ENCODE measurements around the gene PC.

Gene PC

DNA sequence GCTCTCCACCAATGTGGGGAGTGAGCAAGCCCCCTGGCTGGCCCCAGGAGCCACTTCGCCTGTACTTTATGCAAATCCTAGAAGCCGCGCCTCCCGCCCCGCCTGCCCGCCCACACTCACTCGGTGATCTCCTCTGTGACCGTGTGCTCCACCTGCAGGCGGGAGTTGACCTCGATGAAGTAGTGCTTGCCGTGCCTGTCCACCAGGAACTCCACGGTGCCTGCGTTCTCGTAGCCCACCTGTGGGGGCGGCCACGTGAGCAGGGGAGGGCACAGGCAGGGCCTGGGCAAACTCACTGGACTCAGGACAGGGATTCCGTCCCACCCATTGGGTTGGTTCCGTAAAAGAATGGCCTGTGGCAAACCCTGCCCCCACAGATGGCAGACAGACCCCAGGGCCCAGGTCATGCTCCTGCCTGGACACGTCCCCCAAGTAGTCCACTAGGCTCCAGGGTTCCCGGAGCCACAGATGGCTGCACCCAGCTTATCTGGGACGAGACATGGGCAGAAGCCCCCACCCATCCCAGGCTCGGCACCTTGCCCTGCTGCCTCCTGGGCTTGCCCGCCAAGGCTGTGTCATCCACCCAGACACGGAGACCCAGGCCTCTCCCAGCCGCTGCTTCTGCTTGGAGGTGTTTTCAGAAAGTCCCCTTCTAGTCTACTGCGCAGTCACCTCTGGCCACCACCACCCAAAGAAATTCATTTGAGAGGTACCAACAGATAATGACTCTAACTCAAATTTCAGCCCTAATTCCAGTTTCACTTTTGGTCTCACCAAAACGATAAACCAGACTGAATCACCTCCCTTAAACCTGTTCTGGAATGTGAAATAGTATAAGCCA is 89.2 kb downstream of the PC start:
- peak in 4 of 56 donors; percentile 20 to 41 (median 26) for DNase-seq

GRCh38 chr11:66868082-66868725 is 90.0 kb downstream of the PC start:
- no peak for DNase-seq

DNA sequence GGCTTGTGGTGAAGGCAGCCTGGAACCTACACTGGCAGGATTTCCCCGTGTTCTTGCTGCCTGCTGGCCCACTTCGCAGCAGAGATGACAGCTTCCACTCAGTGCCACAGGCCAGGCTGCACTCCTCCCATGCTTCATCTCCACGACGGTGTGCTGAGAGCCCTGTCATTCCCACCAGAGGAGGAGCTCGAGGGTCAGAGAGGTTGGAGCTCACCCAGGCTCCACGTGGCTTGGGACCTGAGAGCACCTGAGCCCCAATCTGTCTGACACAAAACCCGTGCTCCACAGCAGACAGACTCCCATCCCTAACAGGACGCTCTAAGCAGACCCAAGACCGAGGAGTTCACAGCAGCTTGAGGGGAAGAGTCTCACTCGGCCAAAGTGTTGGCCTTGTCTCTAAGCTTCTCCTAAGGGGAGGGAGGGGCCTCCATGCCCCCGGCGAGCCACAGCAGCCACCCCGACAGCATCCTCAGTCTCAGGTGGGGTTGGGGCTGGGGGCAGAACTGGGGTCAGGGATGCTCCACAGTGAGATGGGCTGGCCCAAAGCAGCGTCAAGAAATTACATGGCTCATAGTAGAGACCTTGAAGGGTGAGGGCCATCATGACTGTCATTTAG is 90.7 kb downstream of the PC start:
- DNase-seq, result no peak

DNA sequence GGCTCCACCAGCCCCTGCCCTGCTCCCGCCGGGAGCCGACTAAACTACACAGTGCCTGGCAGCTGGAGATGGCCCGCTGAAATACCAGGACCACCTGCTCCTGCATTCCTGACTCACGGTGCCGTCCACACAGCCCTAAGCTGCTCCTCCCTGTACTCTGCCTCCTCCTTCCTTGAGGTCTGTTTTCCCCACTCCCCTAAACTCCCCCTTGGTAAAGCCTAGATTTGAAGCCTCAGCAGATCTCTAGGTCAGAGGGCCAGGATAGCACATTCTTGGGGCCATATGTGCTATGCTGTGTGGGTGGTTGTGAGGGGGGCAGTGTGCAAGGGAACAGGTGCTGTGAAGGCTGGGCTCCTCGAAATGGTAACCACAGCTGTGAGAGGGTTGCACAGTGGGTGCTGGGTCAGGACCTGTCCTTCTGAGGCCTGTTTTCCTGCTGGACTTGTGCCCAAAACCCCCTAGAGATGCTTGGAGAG is 91.6 kb downstream of the PC start:
- DNase-seq, result no peak

- DNase-seq, result no peak
These were observed 92.2 kb downstream of the PC start for GRCh38 chr11:66866007-66866406.

- no peak for DNase-seq
These were observed 93.1 kb downstream of the PC start for GRCh38 chr11:66864924-66865697.

DNA sequence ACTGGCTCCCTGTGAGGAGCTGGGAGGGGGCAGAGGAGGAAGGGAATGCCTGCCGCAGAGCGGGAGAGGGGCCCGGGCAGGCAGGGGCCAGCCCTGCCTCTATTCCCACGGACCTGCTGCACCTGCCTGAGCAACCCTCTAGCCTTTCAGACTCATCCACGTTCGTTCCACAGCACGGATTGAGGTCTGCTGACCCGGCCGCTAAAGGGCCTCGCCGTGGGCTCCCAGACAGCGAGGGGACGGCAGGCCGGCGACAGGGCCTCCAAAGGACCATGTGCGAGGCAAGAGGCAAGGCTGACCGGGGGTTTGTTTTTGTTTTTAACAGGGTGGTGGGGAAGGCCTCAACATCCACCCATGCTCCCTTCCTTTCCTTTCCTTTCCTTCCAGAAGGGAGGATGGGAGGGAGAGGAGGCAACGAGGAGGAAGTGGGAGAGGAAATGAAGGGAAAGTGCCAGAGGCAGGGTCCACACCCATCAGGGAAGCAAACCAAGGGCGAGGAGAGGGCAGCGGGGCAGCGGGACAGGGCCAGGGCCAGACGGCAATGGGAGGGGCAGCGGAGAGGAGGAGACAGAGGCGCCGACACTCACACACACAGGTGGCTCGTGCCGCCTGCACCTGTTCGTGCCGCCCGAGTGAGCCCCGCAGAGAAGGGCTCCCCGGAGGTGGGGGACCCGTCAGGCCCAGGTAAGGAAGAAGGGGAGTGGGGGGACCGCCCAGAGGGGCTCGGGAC is 93.8 kb downstream of the PC start:
- no peak for DNase-seq

DNA sequence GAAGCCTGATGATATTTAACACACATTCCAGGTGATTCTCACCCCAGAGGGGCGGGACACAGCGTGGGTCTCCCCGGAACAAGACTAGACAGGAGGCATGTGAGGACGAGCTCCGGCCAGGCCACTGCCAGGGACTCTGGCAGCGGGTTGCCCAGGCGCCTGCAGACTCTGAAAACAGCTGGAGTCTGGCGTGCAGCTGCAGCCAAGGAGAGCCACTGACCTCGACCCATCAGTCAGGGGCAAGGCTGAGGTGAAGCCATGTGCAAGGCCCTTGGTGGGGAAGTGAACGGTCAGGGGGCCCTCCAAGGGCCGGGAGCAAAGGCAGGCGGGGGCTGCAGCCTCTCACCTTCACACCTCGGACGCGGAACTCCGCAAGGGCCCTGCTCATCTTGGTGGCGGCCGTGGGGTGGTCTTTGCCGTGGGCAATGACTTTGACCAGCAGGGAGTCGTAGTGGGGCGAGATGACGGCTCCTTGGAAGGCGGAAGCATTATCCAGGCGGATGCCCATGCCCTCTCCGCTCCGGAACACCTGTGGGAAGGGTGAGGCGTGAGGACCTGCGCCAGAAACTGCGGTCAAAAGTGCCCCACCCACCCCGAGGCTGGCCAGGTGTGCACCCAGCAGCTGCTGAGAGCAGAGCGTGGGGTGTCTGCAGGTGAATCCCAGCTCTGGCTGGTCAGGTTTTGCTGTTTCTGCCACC is 94.6 kb downstream of the PC start:
- no peak for DNase-seq

- DNase-seq, result no peak
These were observed 95.6 kb downstream of the PC start for GRCh38 chr11:66862559-66863037.

- DNase-seq, result no peak
These were observed 96.2 kb downstream of the PC start for GRCh38 chr11:66861774-66862558.

DNA sequence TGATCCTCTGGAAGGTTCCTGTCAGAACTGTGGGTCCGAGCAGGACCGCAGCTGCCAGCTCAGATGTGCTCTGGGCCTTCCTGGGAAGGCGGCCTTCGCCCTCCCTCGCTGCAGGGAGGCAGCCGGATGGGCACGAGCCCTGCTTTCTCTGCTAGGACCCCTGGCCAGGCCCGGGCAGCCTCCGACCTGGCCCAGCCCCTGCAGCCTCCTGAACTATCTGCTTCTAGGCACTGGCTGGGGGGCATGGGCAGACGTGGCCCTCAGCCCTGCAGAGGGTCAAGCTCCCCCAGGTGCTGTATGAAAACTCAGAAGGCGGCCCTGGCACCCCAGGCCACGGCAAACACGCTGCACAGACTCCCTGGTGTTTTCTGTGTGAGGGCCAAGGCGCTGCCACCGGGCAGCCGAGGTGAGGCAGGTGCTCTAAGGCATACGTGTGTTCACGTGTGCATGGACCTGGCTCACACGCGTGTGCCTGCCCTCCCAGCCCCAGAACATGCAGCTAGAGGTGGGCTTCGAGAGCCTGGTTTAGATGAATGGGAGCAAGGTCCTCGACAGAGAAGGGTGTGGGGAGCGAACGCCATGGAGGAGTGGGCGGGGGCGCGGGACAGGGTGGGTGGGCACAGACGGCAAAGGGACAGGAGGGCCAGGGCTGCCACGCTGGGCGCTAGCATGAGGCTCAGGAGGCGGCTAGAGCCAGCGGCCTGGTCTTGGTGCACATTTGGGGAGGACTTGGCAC is 97.0 kb downstream of the PC start:
- no peak for DNase-seq

- DNase-seq, result no peak
These were observed 97.7 kb downstream of the PC start for GRCh38 chr11:66860449-66860831.

- no peak for DNase-seq
These were observed 98.3 kb downstream of the PC start for GRCh38 chr11:66859686-66860448.

GRCh38 chr11:66858939-66859685 is 99.1 kb downstream of the PC start:
- DNase-seq, result no peak

DNA sequence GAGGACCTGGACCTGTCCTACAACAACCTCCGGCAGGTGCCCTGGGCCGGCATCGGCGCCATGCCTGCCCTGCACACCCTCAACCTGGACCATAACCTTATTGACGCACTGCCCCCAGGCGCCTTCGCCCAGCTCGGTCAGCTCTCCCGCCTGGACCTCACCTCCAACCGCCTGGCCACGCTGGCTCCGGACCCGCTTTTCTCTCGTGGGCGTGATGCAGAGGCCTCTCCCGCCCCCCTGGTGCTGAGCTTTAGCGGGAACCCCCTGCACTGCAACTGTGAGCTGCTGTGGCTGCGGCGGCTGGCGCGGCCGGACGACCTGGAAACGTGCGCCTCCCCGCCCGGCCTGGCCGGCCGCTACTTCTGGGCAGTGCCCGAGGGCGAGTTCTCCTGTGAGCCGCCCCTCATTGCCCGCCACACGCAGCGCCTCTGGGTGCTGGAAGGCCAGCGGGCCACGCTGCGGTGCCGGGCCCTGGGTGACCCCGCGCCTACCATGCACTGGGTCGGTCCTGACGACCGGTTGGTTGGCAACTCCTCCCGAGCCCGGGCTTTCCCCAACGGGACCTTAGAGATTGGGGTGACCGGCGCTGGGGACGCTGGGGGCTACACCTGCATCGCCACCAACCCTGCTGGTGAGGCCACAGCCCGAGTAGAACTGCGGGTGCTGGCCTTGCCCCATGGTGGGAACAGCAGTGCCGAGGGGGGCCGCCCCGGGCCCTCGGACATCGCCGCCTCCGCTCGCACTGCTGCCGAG is 99.8 kb downstream of the PC start:
- DNase-seq, result no peak

- peak in 1 of 56 donors; percentile 25 for DNase-seq
These were observed 100.3 kb downstream of the PC start for GRCh38 chr11:66857927-66858185.
